DOHH2 (cell line): ENCODE measurements around the gene ODAD4.

Source experiments
- EZH2phosphoT487 ChIP-seq: fragments of 200-600 bp; sonication (generic); IDR thresholded peaks from 2 replicates; pipeline ENCODE4 v1.6.1; 2017; ENCODE audit warnings: borderline replicate concordance, mild to moderate bottlenecking, antibody characterized with exemption, low read length, moderate library complexity, mixed read lengths
- TF ChIP-seq, protein P1 (sequence below): fragments of 200-600 bp; sonication (generic); IDR thresholded peaks from one replicate; pipeline ENCODE4 v1.5.1; 2014; ENCODE audit warnings: antibody characterized with exemption, mild to moderate bottlenecking, low read depth, low read length; ENCODE audit not compliant: poor library complexity, severe bottlenecking

DNA sequence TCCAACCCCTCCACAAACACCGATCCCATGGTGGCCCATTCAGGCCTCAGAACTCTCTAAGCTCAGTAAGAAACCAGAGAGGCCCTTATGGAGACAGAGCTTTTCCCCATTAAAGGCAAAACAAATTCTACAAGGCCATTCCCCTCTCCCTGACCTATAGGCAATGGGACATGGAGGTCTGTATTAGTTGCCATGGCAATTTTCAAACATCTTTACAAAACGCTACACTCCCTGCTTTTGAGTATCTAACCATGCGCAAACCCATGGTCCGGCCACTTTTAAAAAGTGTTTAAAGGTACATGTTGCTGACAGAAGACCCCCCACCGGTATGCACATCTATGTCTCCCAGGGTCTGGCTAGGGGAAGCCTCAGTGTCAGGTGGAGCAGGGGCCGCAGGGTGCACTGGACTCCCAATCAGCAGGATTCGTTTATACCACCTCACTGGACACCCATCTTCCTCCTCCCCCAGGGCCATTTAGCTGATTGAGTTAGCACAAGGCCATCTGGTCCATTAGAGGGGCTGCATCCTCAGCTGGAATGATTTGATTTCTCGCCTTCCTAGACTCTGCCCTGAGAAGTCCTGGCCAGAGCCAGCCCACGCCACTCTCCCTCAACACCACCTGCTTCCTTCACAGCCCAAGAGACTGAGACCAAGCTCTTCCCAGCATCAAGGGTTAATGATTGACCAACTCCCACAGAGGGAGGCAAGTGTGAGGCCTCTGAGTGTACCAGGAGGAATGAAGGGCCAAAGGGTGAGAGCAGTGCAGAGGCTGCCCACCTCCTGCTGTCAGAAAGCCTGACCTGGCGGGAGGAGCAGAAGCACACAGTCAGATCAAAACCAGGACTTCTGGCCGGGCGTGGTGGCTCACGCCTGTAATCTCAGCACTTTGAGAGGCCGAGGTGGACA lies 22.5 kb upstream of the ODAD4 start:
- TF ChIP-seq, protein P1, sequence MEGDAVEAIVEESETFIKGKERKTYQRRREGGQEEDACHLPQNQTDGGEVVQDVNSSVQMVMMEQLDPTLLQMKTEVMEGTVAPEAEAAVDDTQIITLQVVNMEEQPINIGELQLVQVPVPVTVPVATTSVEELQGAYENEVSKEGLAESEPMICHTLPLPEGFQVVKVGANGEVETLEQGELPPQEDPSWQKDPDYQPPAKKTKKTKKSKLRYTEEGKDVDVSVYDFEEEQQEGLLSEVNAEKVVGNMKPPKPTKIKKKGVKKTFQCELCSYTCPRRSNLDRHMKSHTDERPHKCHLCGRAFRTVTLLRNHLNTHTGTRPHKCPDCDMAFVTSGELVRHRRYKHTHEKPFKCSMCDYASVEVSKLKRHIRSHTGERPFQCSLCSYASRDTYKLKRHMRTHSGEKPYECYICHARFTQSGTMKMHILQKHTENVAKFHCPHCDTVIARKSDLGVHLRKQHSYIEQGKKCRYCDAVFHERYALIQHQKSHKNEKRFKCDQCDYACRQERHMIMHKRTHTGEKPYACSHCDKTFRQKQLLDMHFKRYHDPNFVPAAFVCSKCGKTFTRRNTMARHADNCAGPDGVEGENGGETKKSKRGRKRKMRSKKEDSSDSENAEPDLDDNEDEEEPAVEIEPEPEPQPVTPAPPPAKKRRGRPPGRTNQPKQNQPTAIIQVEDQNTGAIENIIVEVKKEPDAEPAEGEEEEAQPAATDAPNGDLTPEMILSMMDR = no peak
- TF ChIP-seq EZH2phosphoT487 = no peak
